HG03575 (cell line): Measurements from ENCODE around the gene ADORA3.

ENCODE experiments used
- ATAC-seq: cut with Tn5 transposase; IDR thresholded peaks from one replicate; pipeline ENCODE4 v1.9.1; 2021; ENCODE audit not compliant: unreplicated experiment, insufficient number of reproducible peaks, low FRiP score; ENCODE audit errors: extremely low read depth

ADORA3 gene

DNA sequence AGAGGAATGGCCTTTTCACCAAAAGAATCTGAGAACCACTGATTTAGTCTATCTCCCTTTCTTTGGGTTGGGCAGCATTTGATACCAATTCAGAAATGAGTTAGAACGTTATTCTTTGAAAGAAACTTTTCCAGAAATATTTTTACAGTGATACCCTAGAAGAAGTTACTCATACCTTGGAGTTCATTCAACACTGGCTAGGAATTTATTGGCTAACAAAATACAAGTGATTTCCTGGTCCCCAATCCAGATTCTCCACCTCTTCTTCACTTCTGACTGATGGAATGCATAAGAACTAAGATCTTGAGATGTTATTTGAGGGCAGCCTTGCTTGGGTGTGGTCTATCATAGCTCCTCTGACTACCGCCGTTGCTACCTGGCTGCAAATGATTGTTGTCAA lies 20.3 kb downstream of the ADORA3 start:
- no peak for ATAC-seq

DNA sequence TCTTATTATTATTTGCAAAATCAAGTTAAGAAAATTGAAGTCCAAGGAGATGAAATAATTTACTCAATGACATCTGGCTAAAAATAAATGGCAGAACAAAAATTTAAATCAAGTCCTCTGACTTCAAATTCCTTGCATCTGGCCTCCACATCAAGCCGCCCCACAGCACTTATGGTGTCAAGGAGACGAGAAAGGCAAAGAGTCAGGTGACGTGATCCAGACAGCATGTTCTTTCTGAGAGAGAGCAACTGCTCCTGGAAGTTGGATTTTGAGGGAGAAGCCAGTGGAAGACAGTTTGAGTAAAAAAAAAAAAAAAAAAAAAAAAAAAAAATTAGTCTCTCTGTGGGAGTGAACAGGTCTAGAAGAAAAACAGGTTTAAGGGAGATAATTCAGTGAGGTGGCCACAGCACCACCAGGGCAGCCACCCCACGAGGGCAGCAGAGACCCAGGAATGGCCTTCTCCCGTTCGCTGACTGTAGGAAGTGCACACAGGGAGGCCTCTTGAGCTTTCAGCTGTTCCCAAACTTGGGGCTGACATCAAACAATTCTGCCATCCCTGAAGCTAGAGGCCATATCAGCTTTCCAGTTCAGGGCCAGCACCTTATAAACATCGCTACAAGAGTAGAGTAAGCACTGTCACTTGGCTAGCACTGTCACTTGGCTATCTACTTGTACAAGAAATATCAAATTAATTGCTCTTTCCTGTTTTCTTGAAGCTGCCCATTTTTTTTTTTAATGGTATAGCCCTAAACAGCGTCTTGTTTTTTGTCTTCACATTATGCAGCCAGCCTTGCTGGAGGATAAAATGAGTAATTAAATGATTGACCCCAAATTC lies 21.8 kb downstream of the ADORA3 start:
- ATAC-seq: no peak

DNA sequence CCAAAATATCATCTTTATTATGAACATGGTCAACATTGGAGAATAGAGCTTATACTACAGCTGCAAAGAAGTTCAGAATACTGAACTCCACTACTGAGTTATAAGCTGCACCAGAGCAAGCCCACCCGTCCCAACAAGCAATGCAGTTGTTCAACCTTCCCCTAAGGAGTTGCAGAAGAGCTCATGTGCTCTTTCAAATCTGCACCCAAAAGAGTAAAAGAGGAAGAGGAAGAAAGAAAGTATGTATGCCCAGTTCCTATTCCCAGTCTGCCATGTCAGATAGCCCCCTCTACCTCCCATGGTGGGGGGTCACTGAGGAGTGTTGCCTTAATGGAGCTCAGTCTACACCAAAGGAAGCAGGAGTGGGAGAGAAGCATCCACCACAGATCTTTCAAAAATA lies 22.8 kb downstream of the ADORA3 start:
- no peak for ATAC-seq

DNA sequence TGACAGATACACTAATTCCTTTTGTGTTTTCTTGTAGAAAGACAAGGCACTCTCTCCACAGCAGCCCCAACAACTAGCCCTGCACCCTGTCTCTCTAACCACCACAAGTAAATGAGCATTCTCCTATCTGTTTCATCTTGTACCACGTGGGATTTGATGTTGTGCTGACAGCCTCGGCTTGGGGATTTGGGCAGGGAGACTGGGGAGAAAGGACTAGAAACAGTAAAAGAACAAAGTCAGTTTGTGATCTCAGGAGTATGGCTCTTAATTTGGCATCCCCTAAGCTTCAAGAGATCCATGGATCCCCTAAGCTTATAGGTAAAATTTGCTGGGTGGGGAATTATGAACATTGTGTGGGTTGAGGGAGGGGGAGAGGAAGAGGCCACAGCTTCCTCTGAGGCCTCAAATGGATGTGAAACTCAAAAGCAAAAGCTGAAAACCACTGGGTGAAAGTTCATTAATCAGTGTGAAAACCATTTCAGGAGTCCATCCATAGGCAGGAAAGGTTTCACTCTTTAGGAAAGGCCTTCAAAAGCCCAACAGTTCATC lies 26.6 kb downstream of the ADORA3 start:
- no peak for ATAC-seq

DNA sequence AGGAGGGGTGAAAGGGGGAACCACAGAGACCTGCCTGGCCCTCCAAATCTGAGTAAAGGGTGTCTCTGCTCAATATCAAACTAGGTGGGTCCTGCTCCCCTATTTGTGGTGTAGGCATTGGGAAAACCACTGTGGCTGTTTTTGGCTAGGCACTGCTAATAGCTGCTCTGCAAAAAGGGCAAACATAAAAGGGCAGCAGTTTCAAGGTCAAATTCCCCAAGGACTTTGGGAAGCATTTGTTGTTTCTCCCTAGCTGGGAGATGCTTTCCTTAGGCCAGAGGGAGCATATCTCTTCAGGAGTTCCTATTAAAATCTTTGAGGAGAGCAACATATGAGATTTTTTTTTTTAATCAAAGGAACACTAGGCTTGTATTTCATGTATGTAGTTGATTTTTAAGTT lies 27.2 kb downstream of the ADORA3 start:
- ATAC-seq: no peak

DNA sequence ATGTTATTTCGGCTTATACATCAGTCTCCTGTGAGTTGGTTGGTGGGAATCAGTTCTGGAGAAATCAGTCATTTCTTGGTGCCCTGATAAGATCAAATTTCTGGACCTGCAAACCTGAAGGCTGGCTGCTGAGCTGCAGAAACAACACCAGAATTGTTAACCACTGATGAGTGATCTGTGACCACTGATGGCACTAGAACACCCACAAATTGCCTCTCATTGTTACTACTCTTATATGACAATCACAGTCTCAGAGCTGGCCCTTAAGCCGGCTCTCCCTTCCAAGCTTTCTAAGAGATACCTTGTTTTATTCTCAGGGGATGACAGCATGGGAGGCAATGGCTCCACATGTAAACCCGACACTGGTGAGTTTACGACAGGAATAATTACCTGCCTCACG lies 27.7 kb downstream of the ADORA3 start:
- ATAC-seq: no peak

DNA sequence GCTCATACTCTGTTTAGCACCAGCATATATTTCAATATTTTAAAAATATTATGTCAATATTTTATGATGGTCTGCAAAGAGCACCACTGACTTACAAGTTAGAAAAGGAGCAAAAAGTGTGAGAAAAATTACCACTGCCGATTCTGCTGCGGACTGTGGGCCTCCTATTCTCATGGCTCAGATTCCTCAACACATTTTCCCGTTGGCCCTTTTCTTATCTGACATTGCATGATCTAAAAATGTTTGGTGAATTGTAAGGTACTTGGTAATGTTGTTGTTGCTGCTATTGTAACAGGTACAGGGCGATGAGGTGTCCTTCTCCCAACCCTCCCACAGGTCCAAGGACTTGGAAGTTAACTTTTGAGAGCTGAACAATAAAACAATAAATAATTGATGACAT lies 28.9 kb downstream of the ADORA3 start:
- no peak for ATAC-seq

DNA sequence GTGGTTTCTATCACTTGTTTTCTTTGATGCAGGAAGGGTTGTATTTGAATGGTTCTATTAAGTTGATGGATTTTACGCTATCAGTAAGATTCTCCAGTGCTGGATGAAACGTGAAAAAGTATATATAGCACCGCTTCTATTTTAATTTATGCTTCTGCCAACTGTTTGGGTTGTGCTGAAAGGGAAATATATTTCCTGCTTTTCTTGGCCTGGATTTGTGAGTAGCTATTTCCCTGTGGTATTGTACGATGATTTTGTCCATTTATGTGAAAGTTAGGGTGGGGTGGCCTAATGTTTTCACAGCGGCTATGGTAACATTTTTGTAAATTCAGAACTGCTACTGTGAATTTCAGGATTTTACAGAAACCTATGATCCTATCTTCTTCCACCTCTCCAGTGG lies 29.3 kb downstream of the ADORA3 start:
- ATAC-seq: no peak

DNA sequence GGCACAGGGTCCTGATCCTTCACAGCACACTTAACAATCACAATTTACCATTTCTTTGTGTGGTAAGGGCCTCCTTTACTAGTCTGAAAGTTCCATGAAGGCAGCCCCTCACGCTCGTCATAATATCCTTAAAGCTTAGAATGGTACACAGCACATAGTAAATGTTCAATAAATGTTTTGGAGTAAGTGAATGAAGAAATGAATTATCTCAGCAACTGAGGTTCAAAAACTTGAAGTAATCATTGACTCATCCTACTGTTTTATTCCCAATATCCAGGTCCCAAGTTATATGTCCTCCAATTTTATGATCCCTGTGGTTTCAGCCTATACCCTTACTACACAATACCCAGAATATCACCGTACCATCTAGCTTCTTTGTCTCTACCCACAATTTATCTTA lies 31.9 kb downstream of the ADORA3 start:
- no peak for ATAC-seq

DNA sequence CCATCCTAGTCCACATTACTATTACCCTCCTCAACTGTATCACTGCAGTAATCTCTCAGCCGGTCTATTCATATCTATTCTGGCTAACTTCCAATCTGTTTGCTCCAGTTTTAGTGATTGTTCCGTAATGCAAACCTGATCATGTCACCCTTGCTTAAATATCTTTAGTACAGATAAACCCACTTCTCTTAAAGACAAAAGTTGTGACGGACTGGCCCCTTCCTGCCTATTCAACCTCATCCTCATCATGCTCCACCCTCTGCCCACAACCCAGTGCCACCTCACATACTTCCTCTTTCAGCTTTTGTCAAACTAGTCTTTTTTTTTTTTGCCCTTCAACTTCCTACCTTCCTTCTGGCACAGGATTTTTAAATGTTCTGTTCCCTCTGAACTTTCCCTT lies 32.4 kb downstream of the ADORA3 start:
- ATAC-seq: no peak

DNA sequence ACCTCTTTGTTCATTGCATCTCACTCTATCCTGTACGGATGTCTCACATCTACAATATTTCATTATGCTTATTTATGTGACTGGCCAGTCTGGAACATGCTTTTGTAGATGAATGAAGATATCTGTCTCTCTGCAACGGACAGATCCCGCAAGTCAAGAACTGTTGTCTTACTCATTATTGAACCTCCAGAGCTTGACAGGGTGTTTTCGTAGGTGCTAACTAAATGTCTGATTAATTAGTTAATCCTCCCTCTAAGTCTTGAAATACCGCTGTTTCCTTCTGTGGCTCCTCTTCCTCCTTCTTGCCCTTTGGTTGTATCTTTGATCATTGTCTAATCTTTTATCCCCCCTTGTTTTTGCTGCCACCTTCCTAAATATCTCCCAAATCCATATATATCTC lies 32.8 kb downstream of the ADORA3 start:
- ATAC-seq: no peak

DNA sequence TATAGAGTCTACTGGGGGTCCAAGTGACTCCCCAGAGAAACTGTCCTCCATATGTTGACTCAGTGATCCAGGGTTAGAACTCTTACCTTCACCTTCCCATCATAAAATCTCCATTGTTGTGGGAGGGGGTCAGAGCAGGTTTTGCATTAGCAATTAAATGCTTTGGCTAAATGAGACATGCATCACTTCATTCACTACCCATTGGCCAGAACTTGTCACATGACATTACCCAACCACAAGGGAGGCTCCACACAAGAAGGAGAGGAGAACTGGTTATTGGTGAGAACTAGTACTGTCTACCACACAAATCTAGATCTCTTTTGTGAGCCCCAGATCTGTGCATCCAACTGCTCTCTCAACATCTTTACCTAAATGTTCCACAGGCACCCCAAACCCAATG lies 33.9 kb downstream of the ADORA3 start:
- ATAC-seq: no peak

DNA sequence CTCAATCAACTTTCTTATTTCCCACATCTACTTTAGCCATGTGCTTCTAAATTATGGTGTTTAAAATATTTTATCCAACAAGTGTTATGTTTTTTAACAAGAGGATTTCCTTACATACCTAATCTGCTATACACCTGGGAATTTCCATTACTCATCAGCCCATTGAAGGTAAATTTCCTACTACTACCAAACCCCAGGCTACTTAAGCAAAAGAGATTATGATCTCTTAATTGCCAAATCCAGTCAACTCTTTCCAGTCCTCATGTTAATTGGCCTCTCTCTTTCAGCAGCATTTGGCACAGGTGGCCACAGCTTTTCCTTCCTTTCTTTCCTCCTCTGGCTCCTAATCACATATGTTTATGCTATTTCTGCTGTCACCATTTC lies 34.7 kb downstream of the ADORA3 start:
- no peak for ATAC-seq

DNA sequence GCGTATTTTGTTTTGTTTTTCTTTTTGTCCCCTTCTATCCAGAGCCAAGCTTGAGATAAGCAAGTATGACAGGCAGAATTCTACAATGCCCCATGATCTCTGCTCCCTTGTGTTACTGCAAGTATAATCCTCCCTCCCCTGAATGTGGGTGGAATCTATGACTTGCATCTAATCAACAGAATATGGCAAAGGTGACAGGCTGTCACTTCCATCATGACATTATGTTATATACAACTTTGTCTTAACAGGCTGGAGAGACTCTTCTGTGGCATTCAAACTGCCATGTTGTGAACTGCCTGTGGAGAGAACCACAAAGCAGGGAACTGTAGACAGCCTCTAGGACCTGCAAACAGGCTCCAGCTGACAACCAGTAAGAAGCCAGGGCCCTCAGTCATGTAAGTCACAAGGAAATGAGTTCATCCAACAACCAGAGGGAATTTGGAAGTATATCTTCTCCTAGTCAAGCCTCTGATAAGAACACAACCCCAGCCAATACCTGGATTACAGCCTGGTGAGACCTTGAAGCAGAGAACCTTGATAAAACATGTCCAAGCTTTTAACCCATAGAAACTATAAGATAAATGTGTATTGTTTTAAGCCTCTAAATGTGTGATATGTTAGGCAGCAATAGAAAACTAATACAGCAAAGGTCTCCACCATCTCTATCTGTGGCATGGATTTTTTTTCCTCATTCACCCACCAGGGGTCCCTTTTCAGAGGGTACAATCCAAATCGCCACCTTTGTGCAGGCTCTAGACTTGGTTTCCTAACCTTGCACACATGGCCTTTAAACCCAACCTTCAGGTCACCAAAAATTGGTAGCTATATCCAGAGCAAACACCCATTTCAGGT lies 35.3 kb downstream of the ADORA3 start:
- no peak for ATAC-seq

DNA sequence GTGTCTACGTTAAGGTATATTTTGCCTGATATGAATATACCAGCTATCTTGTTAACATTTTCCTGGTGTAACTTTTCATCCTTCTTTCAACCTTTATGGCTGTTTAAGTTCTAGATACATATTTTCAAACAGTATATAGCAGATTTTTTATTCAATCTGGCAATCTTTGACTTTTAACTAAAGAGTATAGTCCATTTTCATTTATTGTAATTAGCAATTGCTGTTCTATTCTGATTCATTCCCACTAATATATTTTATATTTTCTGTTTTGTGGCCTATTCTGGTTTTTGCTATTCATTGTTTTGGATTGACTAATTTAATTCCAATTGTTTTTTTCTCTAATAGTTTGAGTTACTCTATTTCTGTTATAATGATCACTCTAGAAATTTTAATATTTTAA lies 37.0 kb downstream of the ADORA3 start:
- no peak for ATAC-seq

DNA sequence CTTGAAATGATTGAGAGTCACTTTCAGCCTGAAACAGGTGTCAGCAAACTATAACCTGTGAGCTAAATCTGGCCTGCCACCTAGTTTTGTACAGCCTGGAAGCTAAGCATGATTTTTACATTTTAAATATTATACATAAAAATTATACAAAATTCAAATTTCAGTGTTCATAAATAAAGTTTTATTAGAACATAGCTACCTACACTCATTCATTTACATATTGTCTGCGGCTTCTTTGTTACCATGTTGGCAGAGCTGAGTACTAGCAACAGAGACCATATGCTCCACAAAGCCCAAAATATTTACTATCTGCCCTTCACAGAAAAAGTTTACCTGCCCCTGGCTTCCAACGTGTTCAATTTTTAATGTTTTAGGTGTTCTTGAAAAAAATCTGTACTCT lies 37.7 kb downstream of the ADORA3 start:
- ATAC-seq: no peak

DNA sequence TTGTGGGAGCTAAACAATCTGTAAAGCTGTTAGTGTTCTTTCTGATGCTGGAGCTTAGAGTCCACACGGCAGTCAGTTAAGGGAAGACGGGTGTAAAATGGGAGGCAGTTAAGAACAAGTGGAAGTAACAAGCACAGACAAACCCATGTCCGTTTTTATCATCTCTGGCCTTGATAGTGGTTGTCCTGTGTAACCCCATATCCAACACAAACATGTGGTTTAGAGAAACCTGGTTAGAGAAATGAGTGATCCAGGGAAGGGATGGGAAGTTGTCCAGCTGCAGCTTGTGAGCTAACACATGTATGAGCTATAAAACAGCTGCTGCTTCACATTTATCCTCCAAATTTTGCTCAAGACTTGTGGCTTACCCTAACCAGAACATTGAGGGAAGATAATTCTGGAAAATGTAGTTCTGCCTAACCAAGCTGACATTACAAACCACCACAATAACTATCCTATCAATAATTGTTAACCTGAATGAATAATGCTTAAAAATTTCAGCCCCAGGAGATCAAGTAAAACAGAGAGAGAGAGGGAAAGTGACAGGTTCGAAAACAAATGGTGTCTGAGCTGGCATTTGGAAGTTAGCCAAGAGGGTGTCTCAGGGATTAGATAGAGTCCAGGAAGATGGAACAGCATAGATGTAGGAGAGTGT lies 40.3 kb downstream of the ADORA3 start:
- ATAC-seq: no peak

DNA sequence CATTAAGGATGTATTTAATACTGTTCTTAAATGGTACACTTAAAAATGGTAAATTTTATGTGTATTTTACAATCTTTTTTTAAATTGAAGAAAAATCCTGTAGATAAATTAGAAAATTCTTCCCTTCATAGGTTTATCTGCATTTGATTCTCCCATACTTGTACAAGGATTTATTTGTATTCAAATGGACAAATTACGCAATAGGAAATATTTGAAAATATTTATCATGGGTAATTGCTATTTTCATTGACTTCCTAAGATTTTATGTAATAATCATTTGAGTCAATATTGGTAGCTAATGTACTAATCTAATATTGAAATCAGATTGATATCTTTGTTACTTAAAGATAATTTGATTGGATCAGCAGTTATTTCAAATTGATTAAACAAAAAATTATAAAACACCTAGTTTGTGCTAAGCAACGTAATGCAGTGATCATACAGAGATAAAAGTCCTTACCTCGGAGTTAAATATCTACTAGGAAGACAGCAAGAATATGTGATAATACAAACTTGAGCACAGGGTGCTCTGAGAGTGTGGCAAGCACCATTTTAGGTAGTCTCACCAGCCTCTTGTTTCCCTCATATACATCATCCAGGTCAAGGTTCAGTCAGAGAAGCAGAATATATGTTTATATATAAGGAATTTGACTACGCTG lies 40.9 kb downstream of the ADORA3 start:
- no peak for ATAC-seq

DNA sequence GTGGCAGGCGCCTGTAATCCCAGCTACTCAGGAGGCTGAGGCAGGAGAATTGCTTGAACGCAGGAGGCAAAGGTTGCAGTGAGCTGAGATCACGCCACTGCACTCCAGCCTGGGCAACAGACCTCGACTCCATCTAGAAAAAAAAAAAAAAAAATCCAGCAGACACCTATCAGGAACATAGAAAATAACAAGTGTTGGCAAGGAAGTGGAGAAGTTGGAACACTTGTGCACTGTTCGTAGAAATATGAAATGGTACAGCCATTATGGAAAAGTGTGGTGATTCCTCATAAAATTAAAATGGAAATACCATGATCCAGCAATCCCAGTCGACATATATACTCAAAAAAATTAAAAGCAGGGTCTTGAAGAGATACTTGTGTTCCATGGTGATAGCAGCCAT lies 41.7 kb downstream of the ADORA3 start:
- no peak for ATAC-seq
